ENCODE measurements around the gene SUGP2.
A peak's percentile ranks its signal among the peaks of the same experiment; 100 is the strongest.

The SUGP2 gene

DNA sequence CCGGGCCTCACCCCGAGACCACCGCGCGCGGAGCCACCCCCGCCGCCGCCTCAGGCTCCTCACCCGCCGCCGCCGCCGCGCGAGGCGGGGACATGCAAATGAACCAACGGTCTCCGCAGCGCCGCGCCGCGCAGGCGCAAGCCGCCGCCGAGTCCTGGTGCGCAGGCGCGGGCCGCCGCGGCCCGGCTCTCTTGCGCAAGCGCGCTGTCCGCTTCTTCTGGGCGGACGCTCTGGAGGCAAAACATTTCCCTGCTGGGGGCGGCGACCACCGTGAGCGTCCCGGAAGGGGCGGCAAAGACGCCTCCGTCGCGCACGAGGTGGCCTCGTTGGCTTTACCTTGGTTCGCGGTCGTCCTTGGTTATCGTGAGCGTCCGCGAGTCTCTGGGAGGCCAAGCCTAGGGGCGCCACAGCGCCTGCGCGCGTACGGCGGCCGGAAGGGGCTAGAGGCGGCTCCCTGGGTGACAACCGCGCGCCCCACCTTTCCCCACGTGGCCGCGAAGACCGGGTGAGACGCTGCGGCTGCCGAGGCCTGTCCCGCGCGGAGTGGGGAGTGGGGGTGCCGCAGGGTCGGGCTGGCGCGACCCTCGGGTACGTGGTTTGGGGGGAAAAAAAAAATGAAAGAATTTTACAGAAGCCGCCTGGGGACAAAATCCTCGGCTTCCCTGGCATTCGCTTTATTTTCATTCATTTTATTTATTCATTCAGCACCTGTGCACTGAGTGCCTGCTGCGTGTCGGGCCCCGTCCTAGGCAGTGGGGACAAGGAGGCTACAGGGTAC, at the start of gene SUGP2, which contains the start of gene ARMC6:
Gene SUGP2, minus strand, starts transcription at position 92 of the 778 bp plus-strand sequence. CDS start 2,446 bp downstream, outside the sequence.
Gene ARMC6, plus strand, starts transcription at position 178 of the 778 bp plus-strand sequence. CDS start 607 bp downstream, outside the sequence.
- H3K27me3 ChIP-seq (ENCODE audit: control insufficient read depth, insufficient read depth, low read length) = no peaks in the 10 kb centered on the region
- peaks cover 1% of the 10 kb centered on the region; the same call in 1 of the 2 replicates for H3K4me1 ChIP-seq (ENCODE audit: control insufficient read depth, insufficient read depth, low read length)
- peak within 1 kb of the TSS; percentile 50 for H3K4me3 ChIP-seq (ENCODE audit: low read length)
- DNase-seq (ENCODE audit: low read depth, low spot score) = peak; percentile 47
- H3K9me3 ChIP-seq (ENCODE audit: control insufficient read depth, insufficient read depth, low read length) = peaks cover 2% of the 10 kb centered on the region; the same call in 1 of the 2 replicates
- WGBS (ENCODE audit: insufficient coverage, insufficient read length) = no CpG with 5 or more reads among the region's 94 CpGs
- peaks cover 3% of the 10 kb centered on the region; the same call in 1 of the 2 replicates for H3K36me3 ChIP-seq (ENCODE audit: control insufficient read depth, insufficient read depth, low read length)
- H3K27ac ChIP-seq (ENCODE audit: low read length) = no peak within 1 kb of the TSS

DNA sequence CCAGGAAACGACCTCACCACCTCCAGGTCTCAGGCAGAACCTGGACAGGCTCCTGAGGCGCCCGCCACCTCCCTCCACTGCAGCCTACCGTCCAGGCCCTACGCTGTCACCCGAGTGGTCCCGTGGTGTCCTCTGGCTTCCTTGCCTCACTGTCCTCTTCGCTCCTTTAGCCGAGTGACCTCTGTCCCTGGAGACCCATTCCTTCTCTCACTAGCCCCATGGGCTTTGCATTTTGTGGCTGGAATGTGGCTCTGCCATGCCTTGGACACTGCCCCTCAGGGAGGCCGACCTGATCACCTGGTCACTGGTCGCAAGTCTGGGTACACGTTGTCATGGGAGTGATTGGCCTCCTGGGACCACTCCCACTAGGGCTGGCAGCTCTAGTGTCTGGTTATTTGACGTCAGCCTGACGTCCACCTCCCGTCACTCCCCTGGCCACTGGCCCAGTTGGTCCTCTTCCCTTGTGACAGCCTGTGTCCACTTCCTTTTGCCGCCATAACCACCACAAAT, 48.4 kb upstream of the SUGP2 start:
- Histone ChIP-seq H3K36me3 (ENCODE audit: control insufficient read depth, insufficient read depth, low read length) (no peaks in the 10 kb centered on the region), H3K27me3 (ENCODE audit: control insufficient read depth, insufficient read depth, low read length) (no peaks in the 10 kb centered on the region), H3K4me1 (ENCODE audit: control insufficient read depth, insufficient read depth, low read length) (no peaks in the 10 kb centered on the region), H3K9me3 (ENCODE audit: control insufficient read depth, insufficient read depth, low read length) (no peaks in the 10 kb centered on the region), H3K27ac (ENCODE audit: low read length) (no peak overlapping the region), H3K4me3 (ENCODE audit: low read length) (no peak overlapping the region)
- no CpG with 5 or more reads among the region's 16 CpGs for WGBS (ENCODE audit: insufficient coverage, insufficient read length)
- DNase-seq (ENCODE audit: low read depth, low spot score) = no peak

DNA sequence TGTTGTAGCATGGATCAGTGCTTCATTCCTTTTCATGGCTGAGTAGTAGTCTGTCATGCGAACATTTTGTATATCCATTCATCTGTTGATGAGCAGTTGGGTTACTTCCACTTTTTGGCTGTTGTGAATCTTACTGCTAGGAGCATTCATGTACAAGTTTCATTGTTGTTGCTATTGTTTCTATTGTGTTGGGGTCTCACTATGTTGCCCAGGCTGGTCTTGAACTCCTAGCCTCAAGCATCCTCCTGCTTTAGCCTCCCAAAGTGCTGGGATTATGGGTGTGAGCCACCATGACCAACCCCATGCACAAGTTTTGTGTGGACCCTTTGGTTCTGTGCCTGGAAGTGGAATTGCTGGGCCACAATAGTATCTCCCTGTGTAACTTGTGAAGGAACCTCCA, 46.3 kb upstream of the SUGP2 start:
- no peaks in the 10 kb centered on the region for H3K4me1 ChIP-seq (ENCODE audit: control insufficient read depth, insufficient read depth, low read length)
- no peaks in the 10 kb centered on the region for H3K9me3 ChIP-seq (ENCODE audit: control insufficient read depth, insufficient read depth, low read length)
- WGBS (ENCODE audit: insufficient coverage, insufficient read length) = no CpG with 5 or more reads among the region's 1 CpG
- no peak overlapping the region for H3K27ac ChIP-seq (ENCODE audit: low read length)
- DNase-seq (ENCODE audit: low read depth, low spot score) = no peak
- no peak overlapping the region for H3K4me3 ChIP-seq (ENCODE audit: low read length)
- no peaks in the 10 kb centered on the region for H3K36me3 ChIP-seq (ENCODE audit: control insufficient read depth, insufficient read depth, low read length)
- no peaks in the 10 kb centered on the region for H3K27me3 ChIP-seq (ENCODE audit: control insufficient read depth, insufficient read depth, low read length)

DNA sequence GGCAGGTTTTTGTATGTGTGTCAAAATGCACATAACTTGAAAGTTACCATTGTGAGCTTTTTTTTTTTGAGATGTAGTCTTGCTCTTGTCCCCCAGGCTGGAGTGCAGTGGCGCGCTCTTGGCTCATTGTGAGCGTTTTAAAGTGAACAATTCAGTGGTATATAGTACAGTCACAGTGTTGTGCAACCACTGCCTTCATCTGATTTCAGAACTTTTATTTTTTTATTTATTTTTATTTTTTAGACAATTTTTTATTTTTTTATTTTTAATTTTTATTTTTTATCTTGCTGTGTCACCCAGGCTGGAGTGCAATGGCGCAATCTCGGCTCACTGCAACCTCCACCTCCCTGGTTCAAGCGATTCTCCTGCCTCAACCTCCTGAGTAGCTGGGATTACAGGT, 45.5 kb upstream of the SUGP2 start:
- H3K9me3 ChIP-seq (ENCODE audit: control insufficient read depth, insufficient read depth, low read length) = no peaks in the 10 kb centered on the region
- H3K27me3 ChIP-seq (ENCODE audit: control insufficient read depth, insufficient read depth, low read length) = no peaks in the 10 kb centered on the region
- no peak for DNase-seq (ENCODE audit: low read depth, low spot score)
- H3K36me3 ChIP-seq (ENCODE audit: control insufficient read depth, insufficient read depth, low read length) = no peaks in the 10 kb centered on the region
- no peak overlapping the region for H3K27ac ChIP-seq (ENCODE audit: low read length)
- H3K4me1 ChIP-seq (ENCODE audit: control insufficient read depth, insufficient read depth, low read length) = no peaks in the 10 kb centered on the region
- no CpG with 5 or more reads among the region's 6 CpGs for WGBS (ENCODE audit: insufficient coverage, insufficient read length)
- H3K4me3 ChIP-seq (ENCODE audit: low read length) = no peak overlapping the region

DNA sequence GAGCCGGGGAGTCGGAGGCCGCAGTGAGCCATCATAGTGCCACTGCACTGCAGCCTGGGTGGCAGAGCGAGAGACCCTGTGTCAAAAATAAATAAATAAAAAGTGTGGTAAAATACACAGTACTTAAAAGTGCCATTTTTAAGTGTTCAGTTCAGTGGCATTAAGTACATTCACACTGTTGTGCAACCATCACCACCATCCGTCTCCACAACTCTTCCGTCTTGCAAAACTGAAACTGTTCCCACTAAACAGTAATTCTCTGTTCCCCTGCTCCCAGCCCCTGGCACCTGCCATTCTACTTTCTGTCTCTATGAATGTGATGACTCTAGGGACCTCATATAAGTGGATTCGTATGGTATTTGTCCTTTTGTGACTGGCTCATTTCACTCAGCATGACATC, 43.8 kb upstream of the SUGP2 start:
- H3K36me3 ChIP-seq (ENCODE audit: control insufficient read depth, insufficient read depth, low read length) = no peaks in the 10 kb centered on the region
- no peak for DNase-seq (ENCODE audit: low read depth, low spot score)
- no peaks in the 10 kb centered on the region for H3K9me3 ChIP-seq (ENCODE audit: control insufficient read depth, insufficient read depth, low read length)
- no peak overlapping the region for H3K27ac ChIP-seq (ENCODE audit: low read length)
- H3K27me3 ChIP-seq (ENCODE audit: control insufficient read depth, insufficient read depth, low read length) = 0 out of 2 replicates have a peak, but pooled peaks cover 2% of the 10 kb centered on the region
- H3K4me3 ChIP-seq (ENCODE audit: low read length) = no peak overlapping the region
- WGBS (ENCODE audit: insufficient coverage, insufficient read length) = no CpG with 5 or more reads among the region's 7 CpGs
- H3K4me1 ChIP-seq (ENCODE audit: control insufficient read depth, insufficient read depth, low read length) = no peaks in the 10 kb centered on the region

DNA sequence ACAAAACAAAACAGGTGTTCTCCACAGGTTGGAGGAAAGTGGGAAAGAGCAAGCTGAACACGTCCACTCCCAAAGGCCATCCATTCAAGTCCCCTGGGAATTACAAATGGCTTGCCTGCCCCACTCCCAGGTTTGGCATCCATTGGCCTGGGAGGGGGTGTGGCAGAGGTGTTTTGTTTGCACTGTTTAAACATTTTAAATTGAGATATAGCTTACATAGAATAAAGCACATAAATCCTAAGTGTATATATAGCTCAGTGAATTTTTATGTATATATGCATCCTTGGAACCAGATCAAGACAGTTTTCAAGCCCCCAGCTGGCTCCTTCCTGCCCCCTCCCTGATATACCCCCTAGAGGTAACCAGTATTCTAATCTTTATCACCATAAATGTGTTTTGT, 43.2 kb upstream of the SUGP2 start:
- H3K4me3 ChIP-seq (ENCODE audit: low read length) = no peak overlapping the region
- 0 out of 2 replicates have a peak, but pooled peaks cover 2% of the 10 kb centered on the region for H3K27me3 ChIP-seq (ENCODE audit: control insufficient read depth, insufficient read depth, low read length)
- WGBS (ENCODE audit: insufficient coverage, insufficient read length) = no CpG with 5 or more reads among the region's 1 CpG
- no peaks in the 10 kb centered on the region for H3K36me3 ChIP-seq (ENCODE audit: control insufficient read depth, insufficient read depth, low read length)
- no peak for DNase-seq (ENCODE audit: low read depth, low spot score)
- no peaks in the 10 kb centered on the region for H3K9me3 ChIP-seq (ENCODE audit: control insufficient read depth, insufficient read depth, low read length)
- H3K27ac ChIP-seq (ENCODE audit: low read length) = no peak overlapping the region
- no peaks in the 10 kb centered on the region for H3K4me1 ChIP-seq (ENCODE audit: control insufficient read depth, insufficient read depth, low read length)

DNA sequence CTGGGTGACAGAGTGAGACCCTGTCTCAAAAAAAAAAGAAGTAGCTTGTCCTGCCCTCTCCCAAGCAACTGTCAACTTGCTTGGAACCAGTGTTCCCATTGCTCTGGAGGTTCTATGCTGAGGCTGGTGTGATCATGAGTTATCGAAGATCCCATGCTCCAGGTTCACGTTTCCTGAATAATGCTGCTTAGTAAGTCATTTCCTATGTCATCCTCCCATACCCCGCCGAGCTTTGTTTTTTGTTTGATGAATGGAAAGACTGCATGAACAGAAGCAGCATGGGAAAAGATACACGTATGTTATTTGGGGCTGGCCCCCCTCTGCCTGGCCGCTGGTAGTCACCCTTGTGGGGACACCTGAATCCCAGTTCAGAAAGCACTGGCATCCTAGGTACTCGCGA, 41.8 kb upstream of the SUGP2 start:
- Histone ChIP-seq H3K9me3 (ENCODE audit: control insufficient read depth, insufficient read depth, low read length) (no peaks in the 10 kb centered on the region), H3K27ac (ENCODE audit: low read length) (no peak overlapping the region)

DNA sequence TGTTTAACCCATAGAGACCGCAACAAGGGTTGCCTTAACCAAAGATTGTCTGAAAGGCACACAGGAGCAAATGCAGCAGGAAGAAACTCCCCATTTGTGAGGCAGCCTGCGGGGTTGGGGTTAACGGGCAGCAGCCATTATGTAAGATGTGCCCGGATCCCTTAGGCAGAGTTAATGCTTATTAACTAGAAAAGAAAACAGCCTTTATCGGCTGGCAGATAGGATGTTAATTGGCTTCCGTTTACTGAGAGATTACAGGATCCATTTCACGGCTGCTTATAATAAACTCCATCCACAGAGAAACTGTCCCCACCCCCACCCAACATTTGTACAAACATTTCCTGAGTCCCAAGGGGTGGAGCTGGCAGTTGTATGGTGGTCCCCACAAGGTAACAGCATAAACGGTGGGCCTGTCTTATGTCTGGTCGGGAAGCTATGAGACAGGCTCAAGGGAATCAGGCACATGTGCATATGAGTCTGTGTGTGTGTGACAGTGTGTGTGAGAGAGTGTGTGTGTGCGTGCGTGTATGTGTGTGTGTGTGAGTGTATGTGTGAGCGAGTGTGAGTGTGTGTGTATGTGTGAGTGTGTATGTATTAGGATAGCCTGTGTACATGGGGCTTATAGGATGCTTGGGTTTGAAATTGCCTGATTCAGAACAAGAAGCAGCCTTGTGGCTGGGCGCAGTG, 41.0 kb upstream of the SUGP2 start:
- Histone ChIP-seq H3K4me1 (ENCODE audit: control insufficient read depth, insufficient read depth, low read length) (no peaks in the 10 kb centered on the region), H3K27ac (ENCODE audit: low read length) (no peak overlapping the region), H3K9me3 (ENCODE audit: control insufficient read depth, insufficient read depth, low read length) (no peaks in the 10 kb centered on the region), H3K27me3 (ENCODE audit: control insufficient read depth, insufficient read depth, low read length) (peaks cover 6% of the 10 kb centered on the region; the same call in 1 of the 2 replicates), H3K4me3 (ENCODE audit: low read length) (no peak overlapping the region), H3K36me3 (ENCODE audit: control insufficient read depth, insufficient read depth, low read length) (no peaks in the 10 kb centered on the region)
- WGBS (ENCODE audit: insufficient coverage, insufficient read length) = 100% methylated on average over 3 of the region's 13 CpGs
- no peak for DNase-seq (ENCODE audit: low read depth, low spot score)

More for the DNA sequence above, 41.8 kb upstream of the SUGP2 start:
- Histone ChIP-seq H3K27me3 (ENCODE audit: control insufficient read depth, insufficient read depth, low read length) (peaks cover 6% of the 10 kb centered on the region; the same call in 1 of the 2 replicates), H3K4me3 (ENCODE audit: low read length) (no peak overlapping the region), H3K36me3 (ENCODE audit: control insufficient read depth, insufficient read depth, low read length) (no peaks in the 10 kb centered on the region), H3K4me1 (ENCODE audit: control insufficient read depth, insufficient read depth, low read length) (no peaks in the 10 kb centered on the region)
- DNase-seq (ENCODE audit: low read depth, low spot score) = no peak
- WGBS (ENCODE audit: insufficient coverage, insufficient read length) = no CpG with 5 or more reads among the region's 8 CpGs

DNA sequence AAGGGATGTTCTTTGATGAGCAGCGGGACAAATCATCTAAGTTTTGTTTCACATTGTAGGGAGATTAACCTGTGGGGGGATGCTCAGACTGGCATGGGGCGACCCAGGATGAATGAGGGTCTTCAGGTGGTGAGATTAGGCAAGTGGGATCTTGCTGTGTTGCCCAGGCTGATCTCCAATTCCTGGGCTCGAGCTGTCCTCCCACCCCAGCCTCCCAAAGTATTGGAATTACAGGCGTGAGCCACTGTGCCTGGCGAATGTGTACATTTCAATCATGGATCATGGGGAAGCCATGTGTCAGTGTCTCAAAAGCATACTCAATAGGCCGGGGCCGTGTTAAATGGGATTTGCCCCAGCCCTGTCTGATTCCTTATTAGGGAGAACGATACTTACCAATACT, 38.6 kb upstream of the SUGP2 start:
- Histone ChIP-seq H3K4me1 (ENCODE audit: control insufficient read depth, insufficient read depth, low read length) (no peaks in the 10 kb centered on the region), H3K4me3 (ENCODE audit: low read length) (no peak overlapping the region), H3K36me3 (ENCODE audit: control insufficient read depth, insufficient read depth, low read length) (no peaks in the 10 kb centered on the region), H3K27me3 (ENCODE audit: control insufficient read depth, insufficient read depth, low read length) (peaks cover 7% of the 10 kb centered on the region; the same call in 1 of the 2 replicates), H3K9me3 (ENCODE audit: control insufficient read depth, insufficient read depth, low read length) (no peaks in the 10 kb centered on the region), H3K27ac (ENCODE audit: low read length) (no peak overlapping the region)
- DNase-seq (ENCODE audit: low read depth, low spot score) = no peak
- no CpG with 5 or more reads among the region's 8 CpGs for WGBS (ENCODE audit: insufficient coverage, insufficient read length)

Data from iPS DF 6.9 (cell line).